Measurements from ENCODE around the gene HSBP1L1.
"Not testable (repeated sequence)": the region's sequence is repeated elsewhere in the genome, so short reads cannot be mapped to it uniquely, and the experiment has no call there.

The HSBP1L1 gene

DNA sequence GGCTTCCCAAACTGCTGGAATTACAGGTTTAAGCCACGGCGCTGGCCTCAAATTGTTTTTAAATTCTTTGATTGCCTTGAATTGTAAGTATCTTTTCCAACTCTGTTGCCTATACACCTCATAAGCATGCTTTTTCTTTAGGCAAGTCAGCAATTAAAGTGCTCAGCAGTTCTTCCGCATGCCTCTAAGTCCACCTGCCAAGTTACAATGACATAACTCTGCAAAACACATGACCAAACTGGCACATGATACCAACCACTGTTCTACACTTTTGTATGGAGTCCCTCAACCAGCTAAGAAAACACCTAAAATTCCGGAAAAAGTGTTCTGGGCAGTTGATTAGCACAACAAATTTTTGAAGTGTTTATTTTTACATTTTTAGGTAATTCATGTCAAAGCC lies 18.8 kb downstream of the HSBP1L1 start:
- no peak for DNase-seq (ENCODE audit: low read depth in 1 of 2, low spot score in 1 of 2)

DNA sequence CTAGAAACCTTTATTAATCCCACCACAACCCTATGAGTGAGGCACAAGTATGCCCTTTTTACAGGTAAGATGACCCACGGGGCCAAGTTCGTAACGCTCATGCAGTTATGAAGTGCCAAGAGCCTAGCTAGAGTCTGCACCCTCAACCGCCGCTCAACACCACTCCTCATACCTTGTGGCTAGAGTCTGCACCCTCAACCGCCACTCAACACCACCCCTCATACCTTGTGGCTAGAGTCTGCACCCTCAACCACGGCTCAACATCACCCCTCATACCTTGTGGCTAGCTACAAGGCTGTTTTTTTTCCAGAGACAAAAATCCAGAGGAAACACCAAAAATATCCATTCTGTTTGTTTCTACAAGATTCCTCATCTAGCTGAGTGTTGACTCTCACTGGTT lies 19.4 kb downstream of the HSBP1L1 start:
- no peak for DNase-seq (ENCODE audit: low read depth in 1 of 2, low spot score in 1 of 2)

DNA sequence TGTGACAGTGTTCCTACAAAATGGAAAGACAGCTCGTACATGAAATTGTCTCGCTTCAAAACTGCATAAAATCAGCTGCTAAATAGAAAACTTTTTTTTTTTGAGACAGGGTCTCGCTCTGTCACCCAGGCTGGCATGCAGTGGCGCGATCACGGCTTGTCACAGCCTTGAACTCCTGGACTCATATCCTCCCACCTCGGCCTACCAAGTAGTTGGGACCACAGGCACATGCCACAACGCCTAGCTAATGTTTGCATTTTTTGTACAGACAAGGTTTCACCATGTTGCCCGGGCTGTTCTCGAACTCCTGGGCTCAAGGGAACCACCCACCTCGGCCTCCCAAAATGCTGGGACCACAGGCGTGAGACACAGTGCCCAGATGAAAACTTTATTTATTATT lies 20.7 kb downstream of the HSBP1L1 start:
- DNase-seq (ENCODE audit: low read depth in 1 of 2, low spot score in 1 of 2): no peak

DNA sequence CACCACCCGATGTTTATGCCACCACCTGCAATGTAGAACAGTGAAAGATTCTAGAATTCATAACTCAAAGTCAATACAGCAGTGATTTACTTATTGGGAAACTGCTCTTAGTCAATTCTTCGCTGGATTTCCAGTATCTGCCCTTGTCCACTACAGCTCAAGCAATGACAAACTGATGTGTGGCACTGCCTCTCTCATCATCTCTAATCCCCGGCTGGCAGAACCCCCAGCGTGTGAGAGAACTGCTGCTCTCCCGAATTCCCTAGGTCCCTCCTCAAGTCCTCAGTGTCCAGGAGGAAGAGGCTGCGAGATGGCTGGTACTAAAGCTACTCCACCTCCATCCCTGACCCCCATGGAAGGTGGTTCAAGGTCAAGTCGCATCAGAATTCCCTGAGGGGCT lies 22.3 kb downstream of the HSBP1L1 start:
- DNase-seq (ENCODE audit: low read depth in 1 of 2, low spot score in 1 of 2): no peak

DNA sequence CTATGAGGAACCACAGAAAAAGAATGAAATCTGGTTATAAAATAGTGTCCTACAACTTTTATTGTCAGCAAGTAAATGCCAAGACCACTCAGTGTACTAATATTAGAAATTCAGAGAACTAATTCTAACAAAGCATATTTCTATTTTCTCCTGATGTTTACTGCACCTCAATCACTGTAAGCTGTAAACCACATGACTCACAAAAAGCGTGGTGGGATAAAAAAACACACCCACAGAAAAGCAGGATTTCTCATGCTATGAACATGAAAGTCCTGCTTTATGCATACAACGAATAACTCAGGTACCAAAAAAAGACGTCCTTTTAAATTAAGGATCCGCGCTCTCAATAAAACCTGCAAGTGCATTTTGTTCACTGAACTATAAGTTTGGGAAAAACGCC lies 23.1 kb downstream of the HSBP1L1 start:
- DNase-seq (ENCODE audit: low read depth in 1 of 2, low spot score in 1 of 2): no peak

DNA sequence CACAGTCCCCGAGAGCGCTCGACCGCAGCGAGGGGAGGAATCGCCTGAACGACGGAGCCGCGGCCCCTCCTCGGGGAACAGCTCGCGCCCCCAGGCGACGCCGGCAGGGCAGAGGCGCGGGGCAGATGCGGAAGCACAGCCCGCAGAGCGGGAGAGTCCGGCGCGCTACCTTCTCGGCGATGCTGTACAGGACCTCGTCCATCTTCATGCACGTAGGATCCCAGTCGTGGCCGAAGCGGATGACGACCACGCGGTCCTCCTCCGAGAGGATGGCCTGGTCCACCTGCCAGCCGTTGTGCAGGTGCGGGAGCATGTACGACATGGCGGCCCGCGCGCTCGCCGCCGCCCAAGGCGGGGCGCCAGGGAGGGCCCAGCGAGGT lies 23.6 kb downstream of the HSBP1L1 start:
- DNase-seq (ENCODE audit: low read depth in 1 of 2, low spot score in 1 of 2): peak; percentile 24 to 46

DNA sequence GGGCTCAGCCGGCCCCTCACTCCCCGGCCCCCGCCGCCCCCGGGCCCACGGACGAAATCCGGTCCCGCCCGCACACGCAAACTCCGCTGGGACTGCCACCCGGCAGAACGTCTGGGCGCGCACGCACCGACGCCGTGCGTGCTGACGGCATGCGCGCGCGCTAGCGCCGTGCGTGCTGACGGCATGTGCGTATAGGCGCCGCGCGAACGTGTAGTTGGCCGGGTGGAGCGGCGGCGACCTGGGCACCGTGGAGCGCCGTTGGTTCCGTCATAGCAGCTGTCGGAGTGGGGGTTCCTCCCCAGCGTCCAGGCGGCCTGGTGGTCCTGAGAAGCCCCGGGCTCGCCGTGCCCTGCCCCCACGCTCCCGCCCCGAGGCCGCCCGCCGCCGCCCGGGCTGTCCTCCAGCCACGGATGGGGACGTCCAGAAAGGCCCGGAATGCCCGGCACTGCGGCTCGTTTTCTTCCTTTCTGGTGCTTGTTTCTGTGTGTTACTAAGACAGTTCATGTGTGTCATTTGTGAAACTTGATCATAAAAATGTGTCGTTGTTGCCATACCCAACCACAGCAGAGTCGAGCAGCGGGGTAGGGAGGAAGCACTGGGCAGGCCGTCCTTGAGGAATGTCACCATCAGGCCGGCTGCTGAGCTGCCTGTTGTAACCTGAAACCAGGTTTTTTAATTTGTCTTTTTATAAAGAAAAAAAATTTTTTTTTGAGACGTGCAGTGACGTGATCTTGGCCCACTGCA lies 24.2 kb downstream of the HSBP1L1 start, which contains the start of gene TXNL4A:
Gene TXNL4A (minus strand): TSS at position 113 of the 744 bp plus-strand sequence. CDS start 171 bp downstream, outside the sequence.
- DNase-seq (ENCODE audit: low read depth in 1 of 2, low spot score in 1 of 2): peak; percentile 65 to 82

DNA sequence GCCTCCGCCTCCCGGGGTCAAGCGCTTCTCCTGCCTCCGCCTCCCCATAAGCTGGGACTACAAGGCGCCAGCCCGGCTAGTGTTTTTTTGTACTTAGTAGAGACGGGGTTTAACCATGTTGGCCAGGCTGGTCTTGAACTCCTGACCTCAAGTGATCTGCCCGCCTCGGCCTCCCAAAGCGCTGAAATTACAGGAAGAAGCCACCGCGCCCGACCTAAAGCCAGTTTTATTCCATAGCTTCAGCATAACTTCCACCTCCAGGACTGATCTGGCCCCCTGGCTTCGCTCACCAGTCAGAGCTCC lies 24.7 kb downstream of the HSBP1L1 start:
- DNase-seq (ENCODE audit: low read depth in 1 of 2, low spot score in 1 of 2): no peak

DNA sequence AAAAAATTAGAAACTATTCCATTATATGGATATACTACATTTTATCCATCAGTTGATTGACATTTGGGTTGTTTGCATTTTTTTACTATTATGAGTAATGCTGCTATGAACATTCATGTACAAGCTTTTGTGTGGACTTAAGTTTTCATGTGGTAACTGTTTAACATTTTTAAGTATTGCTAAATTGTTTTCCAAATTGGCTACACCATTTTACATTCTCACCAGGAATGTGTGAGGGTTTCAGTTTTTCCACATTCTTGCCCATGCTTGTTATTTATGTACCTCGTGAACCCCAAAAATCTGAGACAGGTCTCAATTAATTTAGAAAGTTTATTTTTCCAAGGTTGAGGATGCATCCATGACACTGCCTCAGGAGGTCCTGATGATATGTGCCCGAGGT lies 27.1 kb downstream of the HSBP1L1 start:
- no peak for DNase-seq (ENCODE audit: low read depth in 1 of 2, low spot score in 1 of 2)

DNA sequence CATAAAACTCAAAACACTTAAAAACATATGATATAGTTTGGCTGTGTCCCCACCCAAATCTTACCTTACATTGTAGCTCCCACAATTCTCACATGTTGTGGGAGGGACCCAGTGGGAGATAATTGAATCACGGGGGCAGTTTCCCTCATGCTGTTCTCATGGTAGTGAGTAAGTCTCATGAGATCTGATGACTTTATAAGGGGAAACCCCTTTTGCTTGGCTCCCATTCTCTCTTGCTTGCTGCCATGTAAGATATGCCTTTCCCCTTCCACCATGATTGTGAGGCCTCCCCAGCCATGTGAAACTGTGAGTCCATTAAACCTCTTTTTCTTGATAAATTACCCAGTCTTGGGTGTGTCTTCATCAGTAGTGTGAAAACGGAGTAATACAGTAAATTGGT lies 35.3 kb downstream of the HSBP1L1 start:
- not testable (repeated sequence) for DNase-seq (ENCODE audit: low read depth in 1 of 2, low spot score in 1 of 2)

DNA sequence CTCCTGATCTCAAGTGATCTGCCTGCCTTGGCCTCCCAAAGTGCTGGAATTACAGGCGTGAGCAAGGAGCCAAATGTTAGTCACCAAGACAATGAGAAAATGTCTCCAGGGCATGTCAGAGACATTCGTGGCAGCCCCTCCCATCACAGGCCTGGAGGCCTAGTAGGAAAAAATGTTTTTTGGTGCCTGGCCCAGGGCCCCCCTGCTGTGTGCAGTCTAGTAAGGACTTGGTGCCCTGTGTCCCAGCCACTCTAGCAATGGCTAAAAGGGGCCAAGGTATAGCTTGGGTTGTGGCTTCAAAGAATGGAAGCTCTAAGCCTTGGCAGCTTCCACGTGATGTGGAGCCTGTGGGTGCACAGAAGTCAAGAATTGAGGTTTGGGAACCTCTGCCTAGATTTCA lies 36.4 kb downstream of the HSBP1L1 start:
- DNase-seq (ENCODE audit: low read depth in 1 of 2, low spot score in 1 of 2): no peak

DNA sequence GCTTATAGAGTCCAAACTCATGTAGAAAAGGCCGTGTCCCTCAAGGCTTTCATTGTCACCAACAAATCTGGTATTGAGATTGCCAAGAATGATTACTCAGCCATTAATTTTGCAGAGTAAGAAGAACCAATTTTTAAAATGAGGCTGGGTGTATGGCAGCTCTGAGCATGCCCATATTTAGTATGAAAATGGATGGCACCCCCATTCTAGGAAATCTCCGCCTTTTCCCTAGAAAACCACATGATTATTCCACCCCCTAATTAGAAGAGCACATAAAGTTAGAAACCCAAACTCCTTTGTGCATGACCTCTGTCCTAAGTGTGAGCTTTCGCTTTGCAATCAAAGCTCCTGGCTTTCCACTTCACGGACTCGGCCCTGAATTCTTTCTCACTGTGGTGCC lies 38.0 kb downstream of the HSBP1L1 start:
- DNase-seq (ENCODE audit: low read depth in 1 of 2, low spot score in 1 of 2): no peak

DNA sequence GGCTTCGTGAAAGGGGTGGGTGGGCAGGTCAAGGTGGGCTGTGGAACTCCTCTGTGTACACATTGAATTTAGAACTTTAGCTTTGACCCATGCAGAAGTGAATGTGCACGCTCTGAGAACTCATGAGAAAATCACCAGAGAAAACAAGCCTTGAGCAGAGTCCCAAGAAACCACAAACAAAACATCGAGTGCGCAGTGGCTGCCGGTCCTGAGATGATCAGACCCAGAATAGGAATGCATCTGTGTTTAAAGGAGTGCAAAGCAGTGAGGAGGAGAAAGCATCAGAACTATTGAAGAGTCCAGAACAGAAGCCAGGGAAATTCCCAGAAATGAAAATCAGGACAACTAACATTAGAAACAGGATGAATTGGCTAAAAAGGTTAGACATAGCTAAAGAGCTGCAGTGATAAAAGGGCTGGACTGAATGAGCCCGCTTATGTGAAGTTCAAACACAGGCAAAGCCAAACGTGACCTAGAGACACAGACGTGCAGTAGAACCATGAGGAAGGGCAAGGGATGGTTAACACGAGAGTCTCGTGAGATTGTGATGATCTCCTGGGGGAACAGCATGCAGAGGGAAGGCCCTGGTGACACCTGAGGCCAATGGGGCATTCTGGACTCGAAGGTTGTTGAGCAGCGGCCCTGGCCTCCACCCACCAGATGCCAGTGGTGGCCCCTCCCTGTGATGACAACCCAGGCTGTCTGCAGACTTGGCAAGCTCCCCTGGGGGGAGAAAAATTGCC lies 40.3 kb downstream of the HSBP1L1 start:
- DNase-seq (ENCODE audit: low read depth in 1 of 2, low spot score in 1 of 2): no peak

DNA sequence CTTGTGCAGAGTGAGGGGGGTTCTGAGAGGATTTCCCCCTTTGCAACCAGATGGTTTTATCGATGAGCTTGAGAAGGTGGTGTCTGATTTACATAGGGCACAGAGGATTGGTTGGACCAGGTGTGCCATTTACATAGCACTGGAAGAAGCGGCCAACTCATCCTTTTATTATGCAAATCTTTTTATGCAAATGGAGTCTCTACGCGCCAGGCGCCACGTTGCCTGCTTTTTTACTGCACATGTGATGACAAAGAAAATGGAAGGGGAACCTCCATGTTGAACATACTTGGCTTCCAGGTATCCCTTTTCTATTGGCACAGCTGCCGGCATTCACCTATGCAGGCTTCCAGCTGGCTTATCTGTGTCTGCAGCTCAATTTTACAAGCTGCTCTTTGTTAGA lies 42.3 kb downstream of the HSBP1L1 start:
- no peak for DNase-seq (ENCODE audit: low read depth in 1 of 2, low spot score in 1 of 2)

DNA sequence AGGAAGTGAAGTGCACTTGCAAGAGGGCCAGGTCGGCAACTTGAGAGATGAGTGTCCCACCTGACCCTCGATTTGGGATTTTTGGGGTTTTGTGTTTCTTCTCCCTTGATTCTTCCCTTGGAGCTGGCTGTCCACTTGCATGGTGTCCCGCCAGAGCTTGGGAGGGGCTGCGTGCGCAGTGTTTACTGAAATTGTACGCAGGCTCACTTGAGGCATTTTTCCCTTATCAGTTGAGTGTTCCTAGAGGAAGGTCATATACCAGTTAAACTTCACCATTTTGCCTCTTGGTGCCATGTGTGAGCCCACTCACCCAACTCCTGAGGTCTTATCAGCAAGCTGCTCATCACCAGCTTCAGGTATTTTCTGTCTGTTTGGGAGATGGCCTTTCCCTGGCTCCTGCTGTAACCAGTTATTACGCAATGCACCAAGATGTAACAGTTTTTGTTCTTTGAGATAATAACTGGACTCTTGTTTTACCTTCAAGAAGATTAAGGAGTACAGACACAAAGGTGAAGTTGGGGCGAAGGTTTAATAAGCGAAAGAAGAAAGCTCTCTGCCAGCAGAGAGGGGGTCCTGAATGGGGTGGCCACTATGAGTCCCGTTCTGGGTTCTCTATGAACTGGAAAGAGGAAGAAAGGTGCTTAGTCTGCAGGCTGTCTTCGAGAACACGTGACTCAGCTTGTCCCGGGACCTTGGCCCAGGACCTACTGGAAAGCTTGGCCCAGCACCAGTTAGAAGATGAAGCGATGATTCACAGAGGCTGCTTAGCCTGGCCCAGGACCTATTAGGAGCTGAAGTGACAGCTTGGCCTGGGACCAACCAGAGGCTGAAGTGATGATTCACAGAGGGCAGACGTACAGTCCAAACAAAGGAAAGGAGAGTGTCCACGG lies 45.5 kb downstream of the HSBP1L1 start:
- DNase-seq (ENCODE audit: low read depth in 1 of 2, low spot score in 1 of 2): no peak

DNA sequence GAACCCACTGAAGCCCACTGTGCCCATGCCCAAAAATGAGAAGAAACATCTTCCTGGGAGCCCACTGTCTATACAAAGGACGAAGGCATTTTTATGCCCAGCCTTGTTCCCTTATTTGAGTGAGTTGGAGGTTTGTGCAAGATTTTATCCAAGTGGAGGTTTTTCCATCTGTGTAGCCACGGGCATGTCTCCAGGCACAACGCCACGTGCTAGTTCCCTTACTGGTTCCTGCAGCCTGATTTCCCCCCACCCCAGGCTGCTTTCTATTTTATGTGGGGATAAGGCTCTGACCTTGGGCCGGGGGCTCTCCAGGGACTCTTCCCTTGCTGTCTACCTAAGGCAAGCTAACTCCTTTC lies 46.1 kb downstream of the HSBP1L1 start:
- DNase-seq (ENCODE audit: low read depth in 1 of 2, low spot score in 1 of 2): no peak

DNA sequence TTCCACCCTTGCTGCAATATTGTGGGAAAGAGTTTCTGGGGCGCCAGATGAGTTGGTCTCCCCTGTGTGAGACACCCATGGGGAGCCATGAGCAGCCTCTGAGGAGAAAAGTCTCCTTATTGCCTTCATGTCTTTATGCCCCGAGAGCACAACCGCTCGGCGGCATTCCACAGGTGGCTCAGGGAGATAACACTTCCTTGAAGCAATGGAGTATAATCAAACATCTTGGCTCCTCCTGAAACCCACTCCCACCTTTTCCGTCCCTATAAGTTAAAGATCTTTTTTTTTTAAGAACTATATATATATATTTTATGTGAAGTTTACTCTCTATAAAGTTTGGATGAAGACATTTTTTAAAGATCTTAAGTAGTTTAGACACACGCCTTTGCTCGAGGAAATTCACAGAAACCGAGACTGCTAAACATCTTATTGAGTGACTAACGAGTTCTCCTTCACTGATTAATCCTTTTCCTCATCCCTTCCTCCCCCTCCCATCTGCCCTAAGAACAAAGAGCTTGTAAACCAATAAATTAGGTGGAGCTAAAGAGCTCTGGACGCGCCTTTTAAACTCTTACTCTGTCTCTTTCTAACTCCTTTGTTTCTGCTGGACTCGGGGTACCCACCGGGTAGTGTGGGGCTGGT lies 47.2 kb downstream of the HSBP1L1 start:
- not testable (repeated sequence) for DNase-seq (ENCODE audit: low read depth in 1 of 2, low spot score in 1 of 2)

DNA sequence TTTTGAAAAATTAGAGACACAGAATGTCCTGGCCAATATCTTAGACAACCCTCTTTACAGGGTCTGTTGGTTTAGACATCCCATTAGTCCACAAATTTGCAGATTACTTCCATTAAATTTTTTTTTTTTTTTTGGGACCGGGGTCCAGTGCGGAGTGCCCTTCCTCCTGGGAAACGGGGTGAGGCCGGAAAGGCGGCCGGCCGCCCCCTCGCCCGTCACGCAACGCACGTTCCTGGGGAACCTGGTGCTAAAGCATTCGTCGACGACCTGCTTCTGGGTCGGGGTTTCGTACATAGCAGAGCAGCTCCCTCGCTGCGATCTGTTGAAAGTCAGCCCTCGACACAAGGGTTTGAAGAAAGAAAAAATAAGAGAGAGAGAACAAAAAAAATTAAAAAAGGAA lies 48.3 kb downstream of the HSBP1L1 start:
- DNase-seq (ENCODE audit: low read depth in 1 of 2, low spot score in 1 of 2): no peak
